HG03175 (cell line): Measurements from ENCODE around the gene CABP1.
"Not testable (repeated sequence)": the region's sequence is repeated elsewhere in the genome, so short reads cannot be mapped to it uniquely, and the experiment has no call there.

ENCODE experiments used
- ATAC-seq: cut with Tn5 transposase; IDR thresholded peaks from one replicate; pipeline ENCODE4 v1.9.1; 2021; ENCODE audit warnings: mild to moderate bottlenecking, moderate library complexity; ENCODE audit not compliant: unreplicated experiment

Gene CABP1

GRCh38 chr12:120639771-120640721 lies at the start of gene CABP1:
TSS of gene CABP1 (plus strand) at chr12:120640626. CDS start at chr12:120640686, 60 bp downstream.
- ATAC-seq: peak; percentile 80

- no peak for ATAC-seq
Observed at GRCh38 chr12:120590741-120591407, 49.6 kb upstream of the CABP1 start.

GRCh38 chr12:120592121-120593049 lies 48.0 kb upstream of the CABP1 start:
- ATAC-seq: no peak

DNA sequence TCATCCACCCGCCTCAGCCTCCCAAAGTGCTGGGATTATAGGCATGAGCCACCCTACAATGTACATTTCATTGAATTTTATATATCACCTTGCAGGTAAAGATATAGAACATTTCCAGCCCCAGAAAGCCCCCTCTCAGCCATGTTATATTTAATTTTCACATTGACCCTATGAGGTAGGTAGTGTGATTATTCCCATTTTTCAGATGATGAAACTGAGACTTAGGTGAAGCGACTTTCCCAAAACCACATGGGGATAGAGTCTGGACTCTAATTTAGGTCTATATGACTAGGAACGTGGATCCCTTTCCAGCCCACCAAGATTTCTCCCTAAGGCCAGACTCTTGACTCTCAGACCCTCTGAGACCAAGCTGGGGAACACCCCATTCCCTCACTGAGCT lies 43.5 kb upstream of the CABP1 start:
- ATAC-seq: no peak

DNA sequence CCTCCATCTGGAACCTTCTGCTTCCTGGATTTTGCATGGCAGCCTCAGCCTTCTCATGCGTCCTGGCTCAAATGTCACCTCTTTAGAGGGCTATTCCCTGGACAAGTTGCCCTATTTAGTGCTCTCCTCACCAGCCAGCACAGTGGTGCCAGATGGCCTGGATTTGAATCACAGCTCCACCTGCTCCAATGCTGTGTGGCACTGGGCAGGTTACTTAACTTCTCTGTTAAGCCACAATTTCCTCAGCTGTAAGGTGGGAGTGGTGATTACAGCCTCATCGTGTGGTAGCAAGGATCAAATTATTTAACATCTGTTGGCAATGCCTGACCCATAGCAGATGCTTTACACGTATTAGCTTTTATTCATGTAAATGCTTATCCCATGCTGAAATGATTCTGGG lies 42.6 kb upstream of the CABP1 start:
- no peak for ATAC-seq

DNA sequence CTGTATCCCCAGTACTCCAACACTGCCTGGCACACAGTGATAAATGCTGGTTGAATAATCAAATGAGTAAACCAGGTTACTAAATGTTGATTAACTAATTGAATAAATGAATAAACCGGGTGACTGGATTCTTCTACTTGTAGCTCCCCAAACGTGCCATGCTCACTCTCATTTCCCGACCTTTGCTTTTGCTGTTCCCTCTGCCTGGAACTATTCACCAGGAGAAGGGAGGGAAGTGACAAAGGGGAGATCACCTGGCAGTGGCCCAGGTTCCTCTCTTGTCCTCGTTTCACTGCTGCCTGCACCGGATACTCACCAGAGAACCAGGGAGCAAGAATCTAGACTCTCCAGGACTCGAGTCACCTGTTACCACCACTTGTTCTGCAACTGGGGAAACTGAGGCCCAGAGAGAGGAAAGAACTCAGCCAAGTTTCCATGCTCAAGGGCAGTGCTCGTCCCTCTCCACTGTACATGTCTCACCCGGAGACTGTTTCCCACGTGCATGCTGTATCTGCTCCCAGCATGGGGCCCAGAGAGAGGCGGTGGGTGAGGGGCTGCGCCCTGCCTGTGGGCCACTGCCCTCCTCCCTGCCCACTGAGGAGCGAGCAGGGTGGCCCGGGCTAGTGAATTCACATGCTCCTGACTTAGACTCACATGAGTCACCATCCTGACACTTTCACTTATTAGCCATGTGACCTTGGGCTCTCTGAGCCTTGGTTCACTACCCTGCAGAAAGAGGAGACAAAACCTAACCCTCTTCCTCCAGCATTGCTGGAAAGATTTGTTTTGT lies 41.6 kb upstream of the CABP1 start:
- ATAC-seq: no peak

GRCh38 chr12:120599672-120600552 lies 40.5 kb upstream of the CABP1 start:
- no peak for ATAC-seq

DNA sequence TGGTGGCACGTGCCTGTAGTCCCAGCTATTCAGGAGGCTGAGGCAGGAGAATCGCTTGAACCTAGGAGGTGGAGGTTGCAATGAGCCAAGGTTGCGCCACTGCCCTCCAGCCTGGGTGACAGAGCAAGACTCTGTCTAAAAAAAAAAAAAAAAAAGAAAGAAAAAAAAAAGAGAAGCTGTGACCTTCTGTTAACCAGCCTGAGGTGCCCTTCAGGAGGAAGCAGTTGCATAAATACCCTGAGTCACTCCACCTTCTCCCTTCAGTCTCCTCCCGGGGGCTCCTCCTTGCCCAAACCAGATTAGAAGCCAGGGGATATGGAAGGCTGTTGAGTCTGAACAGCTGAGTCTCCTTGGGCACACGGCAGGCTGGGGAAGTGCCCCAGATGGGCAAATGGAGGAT lies 38.0 kb upstream of the CABP1 start:
- ATAC-seq: not testable (repeated sequence)

DNA sequence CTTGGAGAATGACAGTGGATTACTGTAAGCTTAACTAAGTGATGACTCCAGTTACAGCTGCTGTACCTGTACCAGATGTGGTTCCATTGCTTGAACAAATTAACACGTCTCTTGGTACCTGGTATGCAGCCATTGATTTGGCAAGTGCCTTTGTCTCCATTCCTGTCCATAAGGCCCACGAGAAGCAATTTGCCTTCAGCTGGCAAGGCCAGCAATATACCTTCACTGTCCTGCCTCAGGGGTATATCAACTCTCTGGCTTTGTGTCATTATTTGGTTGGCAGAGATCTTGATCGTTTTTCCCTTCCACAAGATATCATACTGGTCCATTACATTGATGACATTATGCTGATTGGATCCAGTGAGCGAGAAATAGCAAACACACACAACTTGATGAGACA lies 29.9 kb upstream of the CABP1 start:
- ATAC-seq: no peak

- ATAC-seq: not testable (repeated sequence)
Observed at GRCh38 chr12:120611534-120611933, 28.9 kb upstream of the CABP1 start.

DNA sequence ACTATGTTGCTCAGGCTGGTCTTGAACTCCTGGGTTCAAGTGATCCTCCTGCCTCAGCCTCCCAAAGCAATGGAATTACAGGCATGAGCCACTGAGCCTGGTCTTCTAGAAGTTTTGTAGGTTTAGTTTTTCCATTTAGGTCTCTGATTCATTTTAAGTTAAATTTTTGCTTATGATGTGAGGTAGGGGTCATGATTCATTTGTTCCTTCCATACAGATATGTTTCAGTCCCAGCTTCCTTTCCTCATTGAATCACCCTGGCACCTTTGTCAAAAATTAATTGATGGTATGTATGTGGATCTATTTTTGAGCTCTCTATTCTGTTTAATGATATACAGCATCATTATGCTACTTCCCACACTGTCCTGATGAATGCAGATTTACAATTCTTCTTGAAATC lies 25.6 kb upstream of the CABP1 start:
- no peak for ATAC-seq

DNA sequence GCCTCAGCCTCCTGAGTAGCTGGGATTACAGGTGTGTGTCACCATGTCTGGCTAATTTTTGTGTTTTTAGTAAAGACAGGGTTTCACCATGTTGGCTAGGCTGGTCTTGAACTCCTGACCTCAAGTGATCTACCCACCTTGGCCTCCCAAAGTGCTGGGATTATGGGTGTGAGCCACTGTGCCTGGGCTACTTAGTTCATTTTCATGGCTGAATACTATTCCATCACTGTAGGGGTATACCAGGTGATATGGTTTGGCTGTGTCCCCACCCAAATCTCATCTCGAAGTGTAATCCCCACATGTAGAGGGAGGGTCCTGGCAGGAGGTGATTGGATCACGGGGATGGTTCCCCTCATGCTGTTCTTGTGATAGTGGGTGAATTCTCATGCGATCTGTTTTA lies 23.2 kb upstream of the CABP1 start:
- not testable (repeated sequence) for ATAC-seq

DNA sequence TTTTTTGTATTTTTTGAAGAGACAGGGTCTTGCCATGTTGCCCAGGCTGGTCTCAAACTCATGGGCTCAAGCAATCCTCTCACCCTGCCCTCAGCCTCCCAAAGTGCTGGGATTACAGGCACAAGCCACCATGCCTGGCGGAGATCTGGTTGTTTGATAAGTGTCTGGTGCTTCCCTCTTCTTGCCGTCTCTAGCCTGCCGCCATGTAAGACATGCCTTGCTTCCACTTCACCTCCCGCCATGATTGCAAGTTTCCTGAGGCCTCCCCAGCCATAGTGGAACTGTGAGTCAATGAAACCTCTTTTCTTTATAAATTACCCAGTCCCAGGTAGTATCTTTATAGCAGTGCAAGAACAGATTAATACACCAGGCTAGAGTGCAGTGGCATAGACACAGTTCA lies 22.7 kb upstream of the CABP1 start:
- ATAC-seq: not testable (repeated sequence)

DNA sequence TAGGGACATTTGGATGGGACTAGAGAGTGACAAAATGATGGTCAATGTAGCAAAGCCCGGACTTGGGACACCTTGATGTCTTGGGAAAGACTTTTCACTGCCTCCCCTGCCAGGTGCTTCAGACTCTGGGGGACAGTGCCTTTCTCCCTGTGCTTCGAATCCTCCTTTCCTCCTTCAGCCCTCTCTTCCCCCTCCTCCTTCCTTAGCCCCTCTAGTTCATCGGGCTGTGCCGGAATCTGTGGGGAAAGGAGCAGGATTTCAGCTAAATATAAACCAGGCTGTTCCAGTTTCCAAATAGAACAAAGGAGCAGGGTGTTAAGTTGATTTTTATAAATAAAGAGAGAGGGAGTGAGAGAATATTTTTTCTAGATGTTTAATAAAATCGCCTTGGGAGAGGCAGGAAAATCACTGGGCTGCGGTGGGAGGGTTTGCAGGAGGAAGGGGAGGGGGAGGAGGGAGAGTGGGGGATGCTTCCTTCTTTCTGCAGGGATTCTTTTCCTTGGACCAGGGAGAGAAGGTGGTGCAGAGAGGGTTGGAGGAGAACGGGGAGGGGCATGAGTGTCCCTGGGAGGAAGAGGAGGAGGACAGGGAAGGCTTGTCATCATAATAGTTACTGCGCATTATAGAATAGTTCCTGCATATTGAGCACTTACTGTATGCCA lies 21.3 kb upstream of the CABP1 start:
- no peak for ATAC-seq

DNA sequence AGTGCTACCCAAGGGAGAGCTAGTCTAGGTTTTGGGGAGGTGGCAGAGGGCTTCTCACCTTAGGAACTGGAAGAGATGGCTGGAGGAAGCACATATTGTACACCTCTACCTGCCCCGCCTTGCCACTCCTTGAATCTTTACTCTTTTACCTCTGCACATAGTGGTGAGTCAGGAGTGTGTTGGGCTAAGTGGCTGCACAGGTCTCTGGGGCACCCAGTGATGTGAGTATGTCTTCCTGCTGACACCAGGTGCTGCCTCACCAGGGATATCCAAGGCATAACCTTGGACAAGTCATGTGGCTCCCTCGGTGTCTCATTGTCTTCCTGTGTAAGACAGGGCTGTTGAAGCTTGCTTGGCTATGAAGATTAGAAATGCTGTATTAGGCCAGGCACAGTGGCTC lies 19.8 kb upstream of the CABP1 start:
- no peak for ATAC-seq

- ATAC-seq: no peak
Observed at GRCh38 chr12:120625557-120626419, 14.6 kb upstream of the CABP1 start.

DNA sequence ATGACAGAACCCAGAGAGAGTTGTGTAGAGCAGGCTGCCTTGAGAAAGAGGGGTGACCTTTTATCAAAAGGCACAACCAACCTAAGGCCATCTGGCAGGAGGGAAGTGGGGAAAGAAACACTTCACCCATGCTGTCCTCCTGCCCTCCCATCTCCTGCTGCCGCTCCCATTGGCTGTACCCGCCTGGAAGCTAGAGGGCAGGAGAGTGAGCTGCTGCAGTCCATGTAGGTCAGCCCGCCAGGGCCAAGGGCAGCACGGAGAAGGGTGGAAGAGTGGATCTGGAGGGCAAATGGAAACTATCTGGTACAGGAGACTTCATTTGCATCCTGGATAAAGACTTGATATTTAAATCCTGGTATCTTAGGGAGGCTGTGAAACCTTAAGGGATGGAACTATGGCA lies 11.5 kb upstream of the CABP1 start:
- ATAC-seq: no peak
